ENCODE data around the gene SAMD4B.

- no peak for TF ChIP-seq CTCF (IDR thresholded peaks at IDR 0.05; ENCODE audit: insufficient read depth, low read length)
- no peak for TF ChIP-seq POLR2AphosphoS5 (IDR thresholded peaks at IDR 0.05; ENCODE audit: low read depth)
- TF ChIP-seq, protein P1, sequence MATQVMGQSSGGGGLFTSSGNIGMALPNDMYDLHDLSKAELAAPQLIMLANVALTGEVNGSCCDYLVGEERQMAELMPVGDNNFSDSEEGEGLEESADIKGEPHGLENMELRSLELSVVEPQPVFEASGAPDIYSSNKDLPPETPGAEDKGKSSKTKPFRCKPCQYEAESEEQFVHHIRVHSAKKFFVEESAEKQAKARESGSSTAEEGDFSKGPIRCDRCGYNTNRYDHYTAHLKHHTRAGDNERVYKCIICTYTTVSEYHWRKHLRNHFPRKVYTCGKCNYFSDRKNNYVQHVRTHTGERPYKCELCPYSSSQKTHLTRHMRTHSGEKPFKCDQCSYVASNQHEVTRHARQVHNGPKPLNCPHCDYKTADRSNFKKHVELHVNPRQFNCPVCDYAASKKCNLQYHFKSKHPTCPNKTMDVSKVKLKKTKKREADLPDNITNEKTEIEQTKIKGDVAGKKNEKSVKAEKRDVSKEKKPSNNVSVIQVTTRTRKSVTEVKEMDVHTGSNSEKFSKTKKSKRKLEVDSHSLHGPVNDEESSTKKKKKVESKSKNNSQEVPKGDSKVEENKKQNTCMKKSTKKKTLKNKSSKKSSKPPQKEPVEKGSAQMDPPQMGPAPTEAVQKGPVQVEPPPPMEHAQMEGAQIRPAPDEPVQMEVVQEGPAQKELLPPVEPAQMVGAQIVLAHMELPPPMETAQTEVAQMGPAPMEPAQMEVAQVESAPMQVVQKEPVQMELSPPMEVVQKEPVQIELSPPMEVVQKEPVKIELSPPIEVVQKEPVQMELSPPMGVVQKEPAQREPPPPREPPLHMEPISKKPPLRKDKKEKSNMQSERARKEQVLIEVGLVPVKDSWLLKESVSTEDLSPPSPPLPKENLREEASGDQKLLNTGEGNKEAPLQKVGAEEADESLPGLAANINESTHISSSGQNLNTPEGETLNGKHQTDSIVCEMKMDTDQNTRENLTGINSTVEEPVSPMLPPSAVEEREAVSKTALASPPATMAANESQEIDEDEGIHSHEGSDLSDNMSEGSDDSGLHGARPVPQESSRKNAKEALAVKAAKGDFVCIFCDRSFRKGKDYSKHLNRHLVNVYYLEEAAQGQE (IDR thresholded peaks at IDR 0.05; ENCODE audit: insufficient replicate concordance, low read depth): no peak
- TF ChIP-seq SPI1 (IDR thresholded peaks at IDR 0.05; ENCODE audit: borderline replicate concordance, low read depth): no peak
Measured at GRCh38 chr19:39324242-39324842, 17.9 kb upstream of the SAMD4B start.

Measured in HL-60 (cell line).